Measurements from ENCODE around the gene DLG2.

DLG2 gene

GRCh38 chr11:84390441-84391078 lies 1236.6 kb downstream of the DLG2 start:
- TF ChIP-seq CTCF (IDR thresholded peaks at IDR 0.05; ENCODE audit: low read depth, low read length): no peak
- peak in 1 of 2 donors; percentile 3 for DNase-seq (ENCODE audit: low read depth in 2 of 2)
- no peak overlapping the region for H3K4me3 ChIP-seq (replicated peaks in 1 of 2; ENCODE audit: low read depth in 2 of 2, low read length in 2 of 2)

- TF ChIP-seq CTCF (IDR thresholded peaks at IDR 0.05; ENCODE audit: low read depth, low read length): no peak
- H3K4me3 ChIP-seq (replicated peaks in 1 of 2; ENCODE audit: low read depth in 2 of 2, low read length in 2 of 2): no peak overlapping the region
- no peak for DNase-seq (ENCODE audit: low read depth in 2 of 2)
Observed at GRCh38 chr11:84389696-84390095, 1237.4 kb downstream of the DLG2 start.

- no peak overlapping the region for H3K4me3 ChIP-seq (replicated peaks in 1 of 2; ENCODE audit: low read depth in 2 of 2, low read length in 2 of 2)
- TF ChIP-seq CTCF (IDR thresholded peaks at IDR 0.05; ENCODE audit: low read depth, low read length): peak; percentile 86
- DNase-seq (ENCODE audit: low read depth in 2 of 2): peak; percentile 69 to 72
Observed at GRCh38 chr11:84384731-84385130, 1242.4 kb downstream of the DLG2 start.

- TF ChIP-seq CTCF (IDR thresholded peaks at IDR 0.05; ENCODE audit: low read depth, low read length): no peak
- no peak overlapping the region for H3K4me3 ChIP-seq (replicated peaks in 1 of 2; ENCODE audit: low read depth in 2 of 2, low read length in 2 of 2)
- peak; percentile 1 to 54 for DNase-seq (ENCODE audit: low read depth in 2 of 2)
Observed at GRCh38 chr11:84383576-84383975, 1243.6 kb downstream of the DLG2 start.

- no peak for DNase-seq (ENCODE audit: low read depth in 2 of 2)
- TF ChIP-seq CTCF (IDR thresholded peaks at IDR 0.05; ENCODE audit: low read depth, low read length): no peak
- H3K4me3 ChIP-seq (replicated peaks in 1 of 2; ENCODE audit: low read depth in 2 of 2, low read length in 2 of 2): no peak overlapping the region
Observed at GRCh38 chr11:84381666-84382065, 1245.5 kb downstream of the DLG2 start.

- DNase-seq (ENCODE audit: low read depth in 2 of 2): no peak
- no peak for TF ChIP-seq CTCF (IDR thresholded peaks at IDR 0.05; ENCODE audit: low read depth, low read length)
Observed at GRCh38 chr11:84372381-84372950, 1254.7 kb downstream of the DLG2 start.

More at GRCh38 chr11:84372381-84372950, 1254.7 kb downstream of the DLG2 start:
- no peak overlapping the region for H3K4me3 ChIP-seq (replicated peaks in 1 of 2; ENCODE audit: low read depth in 2 of 2, low read length in 2 of 2)
